Calu3 (cell line): ENCODE data around the gene SEC14L5. TPM values are rescaled to one million over a fixed set of nuclear protein-coding genes. Genes with fewer than 3 reads are reported as not detected.

ENCODE experiments used
- BruUV-seq: library from RNA; stranded (reverse); fragments of 400-500 nt; replicated peaks from 2 replicates; lab custom pipeline; 2021; lab: Mats Ljungman, UMichigan
- CTCF ChIA-PET: fragments of 300-600 bp; sonication (Branson Sonifier 250); formaldehyde crosslinking; loops from one replicate; lab custom pipeline; 2022; ENCODE audit warnings: antibody characterized with exemption; lab: Charles Lee
- DNase-seq: peaks from one replicate; pipeline ENCODE4 v3.0.0; 2022
- H3K27ac Mint-ChIP-seq: one replicate; pipeline ENCODE4 v1.8.0; 2022; ENCODE audit warnings: mixed read lengths; ENCODE audit not compliant: unreplicated experiment
- H3K27me3 Mint-ChIP-seq: one replicate; pipeline ENCODE4 v1.8.0; 2022; ENCODE audit warnings: mixed read lengths; ENCODE audit not compliant: unreplicated experiment
- H3K36me3 Mint-ChIP-seq: one replicate; pipeline ENCODE4 v1.8.0; 2022; ENCODE audit warnings: mild to moderate bottlenecking, moderate library complexity, mixed read lengths; ENCODE audit not compliant: insufficient read depth, unreplicated experiment
- H3K4me1 Mint-ChIP-seq: one replicate; pipeline ENCODE4 v1.8.0; 2022; ENCODE audit warnings: mild to moderate bottlenecking, low read depth, mixed read lengths; ENCODE audit not compliant: unreplicated experiment
- H3K4me3 Mint-ChIP-seq: one replicate; pipeline ENCODE4 v1.8.0; 2022; ENCODE audit warnings: mild to moderate bottlenecking, low read depth, moderate library complexity, mixed read lengths; ENCODE audit not compliant: unreplicated experiment
- H3K9me3 Mint-ChIP-seq: one replicate; pipeline ENCODE4 v1.8.0; 2022; ENCODE audit warnings: low read depth, mixed read lengths; ENCODE audit not compliant: unreplicated experiment
- intact Hi-C: fragments of 100-400 bp; cut with micrococcal nuclease; formaldehyde crosslinking; loops from one replicate; pipeline ENCODE4 v1.10.0; 2022; ENCODE audit not compliant: unreplicated experiment
- total RNA-seq: library from RNA; stranded (reverse); gene quantifications from 2 replicates; pipeline ENCODE4 v1.2.3, GENCODE V29; 2022
- TF ChIP-seq, protein P1 (sequence below): fragments of 200-600 bp; IDR thresholded peaks from one replicate; pipeline ENCODE4 v1.8.0; 2022; ENCODE audit warnings: antibody characterized with exemption; ENCODE audit not compliant: unreplicated experiment

The SEC14L5 gene
- total RNA-seq, 1 experiment from 2014 or later, result 0.52 TPM

DNA sequence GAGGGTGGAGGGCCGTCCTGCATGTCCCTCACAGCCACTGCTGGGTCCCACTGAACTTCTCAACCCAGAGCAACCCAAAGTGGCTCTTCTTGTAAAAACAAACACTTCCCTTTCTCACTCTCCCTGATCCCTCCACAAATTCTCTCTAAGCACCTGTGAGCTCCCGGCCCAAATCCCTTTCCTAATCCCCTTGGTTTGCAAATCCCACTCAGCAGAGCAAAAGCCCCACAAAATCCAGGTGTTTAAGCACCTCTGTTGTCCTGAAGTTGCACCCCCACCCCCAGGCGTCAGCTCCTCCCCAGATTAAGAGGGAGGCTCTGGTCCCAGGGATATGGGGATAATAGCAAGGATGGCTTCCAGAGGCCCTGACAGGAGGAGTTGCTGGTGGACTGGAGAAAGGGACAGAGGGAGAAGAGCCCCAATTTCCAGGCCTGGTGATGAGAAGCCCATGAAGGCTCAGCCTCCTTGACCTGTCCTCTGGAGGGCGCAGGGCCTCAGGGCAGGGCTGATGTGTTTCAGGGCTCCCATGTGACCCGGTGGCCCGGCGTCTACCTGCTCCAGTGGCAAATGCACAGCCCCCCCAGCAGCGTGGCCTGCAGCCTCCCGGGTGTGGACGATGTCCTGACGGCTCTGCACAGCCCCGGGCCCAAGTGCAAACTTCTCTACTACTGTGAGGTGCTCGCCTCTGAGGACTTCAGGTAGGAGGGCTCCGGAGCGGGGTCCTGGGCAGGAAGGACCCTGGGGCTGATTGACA is 52.6 kb downstream of the SEC14L5 start:
- intact Hi-C loops, result no loop called here
- CTCF ChIA-PET, result no interaction called here
- TF ChIP-seq, protein P1, sequence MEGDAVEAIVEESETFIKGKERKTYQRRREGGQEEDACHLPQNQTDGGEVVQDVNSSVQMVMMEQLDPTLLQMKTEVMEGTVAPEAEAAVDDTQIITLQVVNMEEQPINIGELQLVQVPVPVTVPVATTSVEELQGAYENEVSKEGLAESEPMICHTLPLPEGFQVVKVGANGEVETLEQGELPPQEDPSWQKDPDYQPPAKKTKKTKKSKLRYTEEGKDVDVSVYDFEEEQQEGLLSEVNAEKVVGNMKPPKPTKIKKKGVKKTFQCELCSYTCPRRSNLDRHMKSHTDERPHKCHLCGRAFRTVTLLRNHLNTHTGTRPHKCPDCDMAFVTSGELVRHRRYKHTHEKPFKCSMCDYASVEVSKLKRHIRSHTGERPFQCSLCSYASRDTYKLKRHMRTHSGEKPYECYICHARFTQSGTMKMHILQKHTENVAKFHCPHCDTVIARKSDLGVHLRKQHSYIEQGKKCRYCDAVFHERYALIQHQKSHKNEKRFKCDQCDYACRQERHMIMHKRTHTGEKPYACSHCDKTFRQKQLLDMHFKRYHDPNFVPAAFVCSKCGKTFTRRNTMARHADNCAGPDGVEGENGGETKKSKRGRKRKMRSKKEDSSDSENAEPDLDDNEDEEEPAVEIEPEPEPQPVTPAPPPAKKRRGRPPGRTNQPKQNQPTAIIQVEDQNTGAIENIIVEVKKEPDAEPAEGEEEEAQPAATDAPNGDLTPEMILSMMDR, result no peak
- Mint-ChIP-seq H3K36me3 (no peaks in the 10 kb centered on the region), H3K9me3 (no peaks in the 10 kb centered on the region), H3K27ac (no peak overlapping the region), H3K4me3 (no peak overlapping the region), H3K27me3 (peaks cover 59% of the 10 kb centered on the region), H3K4me1 (no peaks in the 10 kb centered on the region)
- BruUV-seq, result no TSS peak
- DNase-seq, result no peak

DNA sequence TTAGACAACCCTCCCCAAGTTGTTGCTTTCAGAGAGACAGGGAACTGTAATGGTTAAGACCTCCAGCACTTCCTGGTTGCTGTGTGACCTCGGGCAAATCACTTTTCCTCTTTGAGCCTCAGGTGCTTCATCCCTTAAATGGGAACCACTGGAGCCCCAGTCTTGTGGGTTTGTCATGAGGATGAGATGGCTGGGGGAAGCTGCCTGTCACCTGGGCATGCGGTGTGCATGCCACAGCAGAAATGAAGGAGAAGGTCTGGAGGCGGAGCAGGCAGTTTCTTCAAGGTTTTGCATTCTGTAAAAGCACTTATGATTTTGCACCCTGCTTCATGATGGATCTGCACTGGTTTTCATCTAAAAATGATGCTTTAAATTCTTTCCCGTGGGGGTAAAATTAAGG is 53.5 kb downstream of the SEC14L5 start:
- H3K27me3 Mint-ChIP-seq, result peaks cover 66% of the 10 kb centered on the region
- CTCF ChIA-PET, result no interaction called here
- no peaks in the 10 kb centered on the region for H3K4me1 Mint-ChIP-seq
- no peak overlapping the region for H3K27ac Mint-ChIP-seq
- H3K4me3 Mint-ChIP-seq, result no peak overlapping the region
- no peak for DNase-seq
- H3K36me3 Mint-ChIP-seq, result no peaks in the 10 kb centered on the region
- intact Hi-C loops, result no loop called here
- no peaks in the 10 kb centered on the region for H3K9me3 Mint-ChIP-seq
- no TSS peak for BruUV-seq
- TF ChIP-seq, protein P1, result no peak

DNA sequence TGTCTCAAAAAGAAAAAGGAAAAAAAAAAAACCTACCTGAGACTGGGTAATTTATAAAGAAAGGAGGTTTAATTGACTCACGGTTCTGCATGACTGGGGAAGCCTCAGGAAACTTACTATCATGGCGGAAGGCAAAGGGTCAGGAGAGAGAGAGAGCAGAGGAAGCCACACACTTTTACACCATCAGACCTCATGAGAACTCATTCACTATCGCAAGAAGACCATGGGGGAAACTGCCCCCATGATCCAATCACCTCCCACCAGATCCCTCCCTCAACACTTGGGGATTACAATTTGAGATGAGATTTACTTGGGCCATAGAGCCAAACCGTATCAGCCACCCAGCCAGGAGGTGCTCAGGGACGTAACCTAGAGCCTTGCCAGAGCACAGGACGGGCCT is 54.8 kb downstream of the SEC14L5 start:
- no peak for DNase-seq
- Mint-ChIP-seq H3K36me3 (no peaks in the 10 kb centered on the region), H3K9me3 (no peaks in the 10 kb centered on the region), H3K4me3 (no peak overlapping the region), H3K27me3 (peaks cover 71% of the 10 kb centered on the region), H3K27ac (no peak overlapping the region), H3K4me1 (no peaks in the 10 kb centered on the region)
- TF ChIP-seq, protein P1, result no peak
- CTCF ChIA-PET, result no interaction called here
- no TSS peak for BruUV-seq
- intact Hi-C loops, result no loop called here

DNA sequence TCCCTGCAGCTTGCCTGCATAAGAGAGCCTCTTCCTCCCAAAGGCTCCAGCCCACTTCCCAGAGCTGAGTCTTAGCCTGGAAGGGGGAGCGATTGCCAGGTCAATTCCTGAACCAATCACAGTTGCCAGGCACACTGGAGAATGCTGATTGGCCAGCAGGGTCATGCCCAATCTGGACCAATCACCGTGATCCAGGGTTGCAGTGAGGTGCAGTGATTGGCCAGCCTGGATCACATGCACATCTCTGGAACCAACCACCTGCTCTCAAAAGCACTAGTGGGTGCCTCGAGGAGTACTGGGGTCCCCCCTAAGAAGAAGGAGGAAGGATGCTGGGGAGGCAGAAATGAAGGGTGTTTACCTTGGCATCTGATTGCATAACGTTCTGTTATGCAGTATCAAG is 57.2 kb downstream of the SEC14L5 start:
- Mint-ChIP-seq H3K4me3 (no peak overlapping the region), H3K27me3 (peaks cover 63% of the 10 kb centered on the region), H3K4me1 (no peaks in the 10 kb centered on the region), H3K36me3 (no peaks in the 10 kb centered on the region), H3K9me3 (no peaks in the 10 kb centered on the region), H3K27ac (no peak overlapping the region)
- no TSS peak for BruUV-seq
- no peak for DNase-seq
- TF ChIP-seq, protein P1, result no peak
- CTCF ChIA-PET, result no interaction called here
- intact Hi-C loops, result no loop called here
